ENCODE measurements around the gene HLA-DPA1.

GRCh38 chr6:33071569-33071968 lies 1.9 kb downstream of the HLA-DPA1 start:
- TF ChIP-seq, protein P1, sequence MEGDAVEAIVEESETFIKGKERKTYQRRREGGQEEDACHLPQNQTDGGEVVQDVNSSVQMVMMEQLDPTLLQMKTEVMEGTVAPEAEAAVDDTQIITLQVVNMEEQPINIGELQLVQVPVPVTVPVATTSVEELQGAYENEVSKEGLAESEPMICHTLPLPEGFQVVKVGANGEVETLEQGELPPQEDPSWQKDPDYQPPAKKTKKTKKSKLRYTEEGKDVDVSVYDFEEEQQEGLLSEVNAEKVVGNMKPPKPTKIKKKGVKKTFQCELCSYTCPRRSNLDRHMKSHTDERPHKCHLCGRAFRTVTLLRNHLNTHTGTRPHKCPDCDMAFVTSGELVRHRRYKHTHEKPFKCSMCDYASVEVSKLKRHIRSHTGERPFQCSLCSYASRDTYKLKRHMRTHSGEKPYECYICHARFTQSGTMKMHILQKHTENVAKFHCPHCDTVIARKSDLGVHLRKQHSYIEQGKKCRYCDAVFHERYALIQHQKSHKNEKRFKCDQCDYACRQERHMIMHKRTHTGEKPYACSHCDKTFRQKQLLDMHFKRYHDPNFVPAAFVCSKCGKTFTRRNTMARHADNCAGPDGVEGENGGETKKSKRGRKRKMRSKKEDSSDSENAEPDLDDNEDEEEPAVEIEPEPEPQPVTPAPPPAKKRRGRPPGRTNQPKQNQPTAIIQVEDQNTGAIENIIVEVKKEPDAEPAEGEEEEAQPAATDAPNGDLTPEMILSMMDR (IDR thresholded peaks at IDR 0.05; ENCODE audit: low read depth, low read length): no peak
- no peak for TF ChIP-seq EZH2phosphoT487 (IDR thresholded peaks at IDR 0.05; ENCODE audit: low read depth)

All from OCI-LY3 (cell line).